ENCODE data around the gene NCDN.

Gene NCDN

GRCh38 chr1:35594005-35594760 is 36.6 kb downstream of the NCDN start:
- no peak for DNase-seq

DNA sequence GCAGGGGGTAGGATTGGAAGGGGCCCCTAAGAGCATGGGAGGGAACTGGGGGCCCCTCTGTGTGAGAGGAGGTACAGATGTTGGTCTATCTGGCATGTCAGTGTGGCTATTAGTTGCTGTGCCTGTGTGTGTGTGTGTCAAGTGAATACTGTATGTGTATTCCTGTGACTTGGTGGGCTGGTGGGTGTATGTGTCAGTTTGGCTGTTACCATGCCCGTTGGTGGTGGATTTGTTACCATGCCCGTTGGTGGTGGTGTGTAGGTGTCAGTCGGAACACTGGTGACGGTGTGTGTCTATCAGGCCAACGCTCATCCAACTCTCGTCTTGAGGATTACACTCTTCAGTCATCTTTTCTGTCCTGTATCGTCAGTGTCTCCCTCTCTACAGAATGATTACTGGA is 38.1 kb downstream of the NCDN start:
- DNase-seq: no peak

GRCh38 chr1:35597870-35598269 is 40.3 kb downstream of the NCDN start:
- DNase-seq: no peak

DNA sequence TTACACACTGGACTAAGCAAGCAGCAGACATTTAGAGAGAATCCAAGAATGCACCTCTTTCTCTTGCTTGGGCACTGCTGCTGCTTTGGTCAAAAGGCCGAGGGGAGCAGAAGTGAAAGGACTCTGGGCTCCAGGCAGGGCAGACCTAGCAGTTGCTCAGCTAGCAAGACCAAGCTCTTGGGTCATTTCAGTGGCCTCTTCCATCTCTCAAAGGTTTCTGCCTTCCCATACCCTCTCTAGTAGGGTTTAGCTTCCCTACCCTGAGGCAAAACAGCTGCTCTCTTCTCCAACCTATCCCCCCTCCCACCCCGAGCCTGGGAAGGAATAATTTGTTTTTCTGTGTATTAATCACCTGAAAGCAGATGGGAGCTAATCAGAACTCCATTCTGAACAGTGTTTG is 41.3 kb downstream of the NCDN start:
- DNase-seq: no peak

GRCh38 chr1:35599411-35599810 is 41.8 kb downstream of the NCDN start:
- DNase-seq: no peak

GRCh38 chr1:35600593-35600992 is 43.0 kb downstream of the NCDN start:
- DNase-seq: no peak

- no peak for DNase-seq
Observed at GRCh38 chr1:35603468-35603867, 45.9 kb downstream of the NCDN start.

DNA sequence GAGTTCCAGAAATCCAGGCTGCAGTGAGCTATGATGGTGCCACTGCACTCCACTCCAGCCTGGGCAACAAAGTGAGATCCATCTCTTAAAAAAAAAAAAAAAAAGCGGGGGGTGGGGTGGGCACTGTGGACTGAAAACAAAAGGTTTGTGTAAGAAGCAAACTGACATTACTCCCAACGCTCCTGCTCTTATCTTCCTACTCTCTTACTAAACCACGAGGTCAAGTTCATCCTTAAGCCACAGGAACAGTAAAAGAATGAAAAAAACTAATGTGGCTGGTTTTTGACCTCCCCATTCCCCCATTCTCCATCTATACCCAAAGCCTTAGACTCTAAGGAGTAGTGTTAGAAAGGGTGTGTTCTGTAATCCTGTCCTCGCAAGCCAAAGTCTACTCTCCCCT is 46.3 kb downstream of the NCDN start:
- DNase-seq: no peak

DNA sequence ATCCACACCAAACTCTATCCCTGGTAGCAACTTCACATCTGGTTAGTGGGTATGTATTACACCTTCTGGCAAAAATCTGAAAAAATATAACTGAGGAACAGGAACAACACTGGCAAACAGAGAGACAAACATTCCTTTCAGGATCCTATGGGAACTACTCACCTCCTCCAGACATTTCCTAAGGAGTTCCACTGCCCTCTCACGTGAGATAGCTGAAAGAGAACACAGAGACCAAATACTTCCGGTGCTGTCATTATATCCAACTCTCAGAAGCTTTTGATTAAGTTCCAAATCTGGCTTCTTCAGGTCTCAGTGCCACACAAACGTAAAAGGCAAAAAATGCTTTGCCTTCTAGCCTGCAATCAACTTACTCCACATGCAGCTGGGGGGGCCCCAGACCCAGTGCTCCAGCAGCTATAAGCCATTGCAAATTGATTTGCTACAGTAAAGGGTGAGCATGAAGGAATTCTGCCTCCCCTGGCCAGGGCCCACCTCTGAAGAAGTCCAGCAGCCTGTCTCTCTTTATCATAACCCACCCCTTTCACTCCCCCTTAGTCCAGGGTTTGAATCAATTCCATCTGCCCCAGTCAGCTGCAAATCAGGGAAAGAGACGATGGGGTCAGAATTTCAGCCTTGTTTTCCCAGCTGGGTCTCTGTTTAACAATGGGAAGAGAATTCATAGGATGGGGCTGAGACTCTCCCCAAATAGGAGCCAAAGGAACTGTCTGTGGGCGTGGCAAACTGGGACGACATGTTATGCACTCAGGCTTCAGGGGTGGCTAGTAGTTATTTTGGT is 47.7 kb downstream of the NCDN start:
- no peak for DNase-seq

GRCh38 chr1:35605867-35606182 is 48.2 kb downstream of the NCDN start:
- DNase-seq: no peak

GRCh38 chr1:35611655-35612054 is 54.1 kb downstream of the NCDN start:
- no peak for DNase-seq

- DNase-seq: no peak
Observed at GRCh38 chr1:35615440-35615839, 57.8 kb downstream of the NCDN start.

Measured in activated CD4-positive, alpha-beta T cell treated with anti-CD3 and anti-CD28 coated beads for 48 hours (primary cell).